Astrocyte of the hippocampus (primary cell): ENCODE results near the gene ARHGAP18.

Source experiments
- DNase-seq: peaks from one replicate; pipeline ENCODE4 v3.0.0; 2011; ENCODE audit warnings: low read depth, low spot score

The ARHGAP18 gene

DNA sequence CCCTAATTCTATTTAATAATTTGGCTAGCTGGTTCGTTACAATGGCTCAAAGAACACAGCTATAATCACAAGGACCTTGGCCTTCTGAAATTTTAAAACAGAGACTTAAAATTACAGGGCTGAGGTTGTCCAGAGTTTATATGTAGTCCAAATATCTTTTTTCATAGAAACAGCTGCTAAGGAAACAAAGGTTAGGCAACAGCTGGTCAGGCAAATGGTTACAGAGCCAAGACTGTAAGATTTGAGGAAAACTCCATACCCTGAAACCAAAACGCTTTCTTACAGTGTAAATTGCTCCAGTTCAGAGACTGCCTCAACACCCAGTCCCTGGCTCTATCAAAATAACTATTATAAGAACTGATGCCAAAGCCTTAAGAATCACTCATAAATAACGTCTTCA lies 9.7 kb upstream of the ARHGAP18 start:
- no peak for DNase-seq

DNA sequence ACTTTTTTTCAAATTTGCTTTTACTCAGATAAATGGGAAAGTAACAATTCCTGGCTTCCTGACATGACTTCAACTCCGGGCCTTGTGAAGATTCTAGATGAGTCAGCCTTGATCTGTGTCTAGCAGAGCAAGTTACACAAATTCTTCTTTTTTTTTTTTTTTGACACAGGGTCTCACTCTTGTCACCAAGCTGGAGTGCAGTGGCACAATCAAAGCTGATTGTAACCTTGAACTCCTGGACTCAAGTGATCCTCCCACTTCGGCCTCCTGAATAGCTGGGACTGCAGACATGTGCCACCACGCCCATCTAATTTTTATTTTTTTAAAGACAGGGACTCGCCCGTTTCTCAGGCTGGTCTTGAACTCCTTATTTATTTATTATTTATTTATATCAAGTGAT lies 7.3 kb upstream of the ARHGAP18 start:
- DNase-seq, result peak; percentile 16

DNA sequence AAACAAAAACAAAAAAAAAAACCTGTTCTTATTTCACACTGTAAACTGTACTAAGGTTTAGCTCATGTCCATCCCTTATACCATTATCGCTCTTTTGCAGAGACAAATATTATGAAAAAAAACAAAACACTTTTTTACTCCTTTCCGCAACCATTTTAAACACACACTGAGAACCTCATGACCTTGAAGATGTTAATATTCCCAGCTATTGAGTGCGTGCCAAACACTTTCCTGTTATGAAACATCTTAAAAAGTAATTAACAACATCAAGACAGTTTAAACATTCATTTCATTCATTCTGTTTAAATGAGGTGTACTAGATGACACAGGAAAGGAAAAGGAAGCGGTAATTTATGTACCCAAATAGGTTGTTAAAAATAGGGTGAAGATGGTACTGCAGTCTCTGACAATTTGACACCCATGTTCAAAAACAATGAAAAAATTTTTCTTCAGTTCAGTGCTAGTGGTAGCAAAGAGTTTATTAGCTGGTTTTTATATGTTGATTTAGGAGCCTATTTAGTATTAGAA lies 3.9 kb upstream of the ARHGAP18 start:
- no peak for DNase-seq

DNA sequence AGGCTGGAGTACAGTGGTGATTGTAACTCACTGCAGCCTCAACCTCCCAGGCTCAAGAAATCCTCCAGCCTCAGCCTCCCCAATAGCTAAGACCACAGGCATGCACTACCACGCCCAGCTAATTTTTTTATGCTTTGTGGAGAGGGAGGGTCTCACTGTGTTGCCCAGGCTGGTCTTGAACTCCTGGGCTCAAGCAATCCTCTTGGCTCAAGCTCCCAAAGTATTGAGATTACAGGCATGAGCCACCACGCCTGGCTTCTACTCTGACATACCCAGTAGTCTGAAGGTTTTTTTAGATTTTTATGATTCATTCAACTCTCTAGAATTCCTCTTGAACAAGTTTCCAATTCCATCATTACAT lies 1.3 kb upstream of the ARHGAP18 start:
- no peak for DNase-seq

GRCh38 chr6:129710450-129711270 lies 683 bp upstream of the ARHGAP18 start:
- DNase-seq, result no peak

DNA sequence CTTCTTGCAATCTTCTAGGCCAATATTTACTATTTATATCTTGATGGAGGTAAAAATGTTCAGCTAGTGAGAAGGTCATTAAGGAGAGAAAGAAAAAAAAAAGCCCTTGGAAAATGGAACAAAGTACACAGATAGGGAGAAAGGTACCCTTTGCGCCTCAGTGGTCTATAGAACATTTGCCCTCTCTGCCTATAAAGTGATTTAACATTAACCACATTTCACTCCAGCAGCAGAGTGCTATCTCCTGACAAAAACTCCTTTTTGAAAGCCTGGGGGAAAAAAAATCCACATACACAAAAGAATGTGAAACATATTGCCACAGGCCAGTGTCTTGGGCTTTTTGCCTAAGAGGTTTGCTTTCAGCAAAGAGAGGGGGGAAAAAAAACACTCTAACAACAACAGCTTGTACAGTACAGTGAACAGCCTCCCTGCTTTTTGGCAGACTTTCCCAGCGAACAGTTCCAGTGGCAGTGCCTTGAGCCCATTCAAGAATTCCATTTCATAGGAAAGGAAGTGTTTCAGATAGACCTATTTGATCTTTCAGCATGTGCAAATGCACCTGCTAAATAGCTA lies 695 bp downstream of the ARHGAP18 start:
- peak; percentile 84 for DNase-seq

GRCh38 chr6:129708496-129709195 lies 1.3 kb downstream of the ARHGAP18 start:
- peak; percentile 20 for DNase-seq

- no peak for DNase-seq
Observed at GRCh38 chr6:129707882-129708495, 2.0 kb downstream of the ARHGAP18 start.

- no peak for DNase-seq
Observed at GRCh38 chr6:129707028-129707427, 2.9 kb downstream of the ARHGAP18 start.

GRCh38 chr6:129705212-129705611 lies 4.8 kb downstream of the ARHGAP18 start:
- DNase-seq, result no peak

DNA sequence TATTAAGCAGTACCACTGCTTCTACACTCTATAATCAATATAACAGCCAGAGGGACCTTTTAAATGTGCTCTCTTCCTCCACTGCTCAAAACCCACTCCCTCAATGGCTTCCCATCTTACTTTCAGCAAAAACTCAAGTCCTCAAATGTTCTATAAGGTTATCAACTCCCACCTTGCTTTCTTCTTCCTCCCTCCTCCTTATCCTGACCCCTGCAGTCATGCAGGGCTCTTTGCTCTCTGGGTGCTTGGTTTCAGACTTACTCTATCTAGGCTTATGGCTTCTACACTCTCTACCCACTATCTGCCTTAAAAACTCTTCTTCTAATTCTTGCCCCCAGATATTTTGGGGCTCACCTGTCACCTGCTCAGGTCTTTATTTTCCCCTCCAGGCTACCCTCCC lies 5.3 kb downstream of the ARHGAP18 start:
- DNase-seq, result no peak

DNA sequence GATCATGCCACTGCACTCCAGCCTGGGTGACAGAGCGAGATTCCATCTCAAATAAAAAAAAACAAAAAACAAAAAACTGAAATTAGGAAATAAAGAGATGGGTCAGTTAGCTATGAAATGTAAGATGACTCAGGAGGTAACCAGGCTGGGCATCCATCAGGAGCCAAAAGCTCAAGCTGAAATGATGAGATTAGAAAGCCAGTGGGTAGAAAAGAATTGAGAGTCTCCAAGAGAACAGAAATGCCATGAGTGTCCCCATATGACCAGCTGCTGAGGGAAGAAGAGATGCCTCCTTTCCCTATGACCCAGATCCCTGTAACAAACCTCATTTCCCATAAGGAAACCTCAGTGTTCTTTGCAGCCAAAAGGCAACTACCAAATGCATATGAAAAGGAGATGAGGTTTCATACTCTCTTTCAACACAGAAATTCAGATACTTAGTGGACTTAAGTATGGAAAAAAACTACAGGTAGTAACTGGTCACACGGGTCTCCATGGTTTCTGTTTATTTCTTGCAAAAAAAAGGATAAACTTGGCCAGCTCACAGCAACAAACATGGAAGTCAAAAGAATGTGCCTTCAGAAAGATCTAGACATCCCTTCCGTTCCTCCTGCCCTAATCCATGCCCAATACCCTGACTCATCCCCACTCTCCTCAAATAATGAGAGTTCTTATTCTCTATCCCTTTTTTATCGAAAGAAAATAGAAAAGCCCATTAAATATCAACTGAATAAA lies 8.1 kb downstream of the ARHGAP18 start:
- DNase-seq, result peak; percentile 18

GRCh38 chr6:129700666-129701065 lies 9.3 kb downstream of the ARHGAP18 start:
- DNase-seq, result no peak

DNA sequence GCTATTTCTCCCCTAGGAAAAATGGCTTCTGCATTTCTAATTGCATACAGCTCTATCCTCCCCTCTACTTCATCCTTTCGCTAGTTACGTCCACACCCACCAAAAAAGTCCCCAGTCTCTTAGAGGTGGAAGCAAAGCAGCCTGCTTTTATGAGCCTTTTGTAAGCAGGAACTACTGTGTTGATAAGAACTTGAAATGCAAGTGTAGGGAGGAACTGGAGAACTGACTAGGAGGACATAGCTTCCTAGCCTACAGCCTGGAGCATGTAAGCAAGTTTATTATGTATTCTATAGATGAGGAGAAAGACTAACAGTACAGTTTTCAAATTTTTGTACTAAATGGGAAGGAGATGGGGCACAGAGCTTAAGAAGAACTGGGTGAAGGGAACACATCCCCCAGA lies 10.3 kb downstream of the ARHGAP18 start:
- DNase-seq, result no peak

DNA sequence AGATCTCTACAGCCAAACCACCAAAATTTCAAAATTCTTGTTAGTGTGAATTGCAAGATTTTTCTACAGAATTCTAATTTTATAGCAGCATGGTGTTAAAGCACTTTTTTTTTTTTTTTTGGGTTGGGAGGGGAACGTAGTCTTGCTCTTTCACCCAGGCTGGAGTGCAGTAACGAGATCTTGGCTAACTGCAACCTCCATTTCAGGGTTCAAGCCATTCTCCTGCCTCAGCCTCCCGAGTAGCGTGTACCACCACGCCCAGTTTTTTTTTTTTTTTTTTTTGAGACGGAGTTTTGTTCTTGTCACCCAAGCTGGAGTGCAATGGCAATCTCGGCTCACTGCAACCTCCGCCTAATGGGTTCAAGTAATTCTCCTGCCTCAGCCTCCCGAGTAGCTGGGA lies 11.5 kb downstream of the ARHGAP18 start:
- no peak for DNase-seq

GRCh38 chr6:129697788-129698187 lies 12.2 kb downstream of the ARHGAP18 start:
- DNase-seq, result no peak

DNA sequence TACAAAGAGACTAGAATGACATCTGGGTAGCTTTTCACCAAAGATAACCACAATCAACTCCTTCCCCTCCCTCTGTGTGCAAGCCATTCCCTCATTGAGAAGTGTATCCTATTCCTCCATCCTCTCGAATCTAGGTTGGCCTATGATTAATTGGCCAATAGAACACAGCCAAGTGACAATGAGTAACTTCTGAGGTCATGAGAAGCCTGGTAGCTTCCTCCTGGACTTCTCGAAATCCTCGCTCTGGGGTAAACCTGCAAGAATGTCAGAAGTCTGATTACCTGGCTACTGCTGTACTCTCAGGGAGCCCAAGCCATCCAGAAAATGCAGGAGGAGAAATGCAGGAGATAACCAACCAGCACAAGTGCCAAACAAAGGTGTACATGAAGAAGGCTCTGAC lies 13.1 kb downstream of the ARHGAP18 start:
- no peak for DNase-seq

DNA sequence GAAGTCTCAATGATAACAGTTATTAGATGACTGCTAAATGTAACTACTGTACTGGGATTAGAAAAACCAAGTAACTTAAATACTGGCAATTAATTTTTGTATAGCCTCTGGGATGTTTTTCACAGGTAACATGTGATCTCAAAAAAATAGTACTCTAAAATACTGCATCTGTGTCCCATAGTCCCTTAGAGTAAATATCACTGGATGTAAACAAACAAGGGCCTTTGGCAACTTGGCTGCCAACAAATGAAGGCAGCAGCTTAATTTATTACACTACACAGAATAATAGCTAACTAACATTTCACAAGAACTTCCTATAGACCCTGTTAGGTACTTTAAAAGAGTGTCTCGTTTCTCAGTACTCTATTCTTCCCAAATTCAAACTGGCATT lies 14.0 kb downstream of the ARHGAP18 start:
- DNase-seq, result no peak

DNA sequence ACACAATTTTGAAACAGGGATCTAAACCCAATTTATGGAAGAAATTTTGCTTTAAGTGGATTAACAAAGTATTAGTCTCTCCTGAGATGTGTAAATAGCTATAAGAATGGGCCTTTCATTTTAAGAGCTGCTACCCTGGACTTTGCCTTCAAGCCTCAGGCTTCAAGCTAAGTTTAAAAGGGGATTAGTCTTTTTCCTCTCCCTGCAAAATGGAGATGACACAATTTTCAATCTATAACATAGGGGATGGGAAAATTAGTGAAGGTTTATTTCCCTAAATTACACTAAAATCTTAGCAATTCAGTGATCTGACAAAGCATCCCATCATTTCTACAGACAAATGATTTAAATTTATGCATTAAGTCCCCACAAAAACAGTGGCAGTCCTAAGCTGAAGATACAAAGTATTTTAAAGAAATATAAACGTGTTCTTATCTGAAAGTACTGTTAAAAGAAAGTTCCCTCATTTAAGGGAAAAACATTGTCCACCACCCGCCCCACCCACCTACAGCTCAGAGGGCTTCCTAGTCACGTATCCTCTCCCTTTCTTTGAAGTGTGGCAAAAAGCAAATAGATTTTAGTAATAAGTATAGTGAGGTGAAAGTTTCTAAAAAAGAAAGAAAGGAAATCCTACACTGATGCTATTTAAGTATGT lies 14.5 kb downstream of the ARHGAP18 start:
- no peak for DNase-seq

- no peak for DNase-seq
Observed at GRCh38 chr6:129694036-129694435, 15.9 kb downstream of the ARHGAP18 start.

DNA sequence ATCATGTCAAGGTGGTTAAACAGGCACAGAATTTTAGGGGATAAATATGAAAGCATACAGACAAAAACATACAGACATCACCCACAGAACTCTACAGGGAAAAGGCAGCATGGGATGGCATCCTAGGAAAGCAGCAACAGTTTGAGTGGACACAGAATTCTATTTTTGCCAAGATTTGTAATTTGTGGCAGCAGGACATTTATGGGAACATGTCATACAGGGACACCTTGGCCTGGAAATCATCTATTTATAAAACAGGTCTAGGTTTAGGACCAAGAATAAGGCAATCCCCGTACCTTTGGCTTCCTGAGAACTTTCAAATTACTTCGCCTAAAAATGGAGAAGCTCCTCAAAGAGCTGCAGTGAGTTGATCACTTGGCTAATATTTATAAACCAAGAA lies 17.5 kb downstream of the ARHGAP18 start:
- no peak for DNase-seq
